ENCODE measurements around the gene KRT7.

DNA sequence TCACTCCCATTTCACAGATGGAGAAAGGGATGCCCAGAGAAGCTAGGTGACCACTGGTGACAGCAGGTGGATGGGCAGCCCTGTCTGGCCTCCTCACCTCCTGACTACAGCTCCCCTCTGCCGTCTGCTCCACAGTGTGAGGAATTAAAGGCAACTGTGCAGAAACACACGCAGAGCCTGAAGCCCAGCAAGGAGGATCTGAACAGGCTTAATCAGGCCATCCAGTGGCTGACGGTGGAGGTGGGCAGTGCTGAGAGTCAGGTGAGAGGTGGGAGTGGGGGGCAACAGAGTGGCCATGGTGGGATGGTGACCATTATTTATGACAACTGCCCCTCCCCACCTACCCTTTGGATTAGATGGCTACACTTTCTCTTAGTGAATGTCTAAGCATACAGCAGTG, 42.6 kb downstream of the KRT7 start:
- no peak for TF ChIP-seq CTCF (IDR thresholded peaks at IDR 0.05; ENCODE audit: low read length)
- no peak for TF ChIP-seq EZH2 (IDR thresholded peaks at IDR 0.05; ENCODE audit: borderline replicate concordance, low read length)

Data from OCI-LY1 (cell line).